Ammon's horn (tissue), 1 donor: ENCODE measurements around the gene WIPF1.

Experiments
- DNase-seq: peaks from one replicate; pipeline ENCODE4 v3.0.0-alpha.2; 2016; ENCODE audit warnings: low spot score

WIPF1 gene

GRCh38 chr2:174623106-174623637 lies 25.6 kb upstream of the WIPF1 start:
- no peak for DNase-seq

GRCh38 chr2:174621323-174621722 lies 23.7 kb upstream of the WIPF1 start:
- DNase-seq = no peak

- DNase-seq = no peak
Measured at GRCh38 chr2:174618179-174618578, 20.6 kb upstream of the WIPF1 start.

GRCh38 chr2:174617718-174618117 lies 20.1 kb upstream of the WIPF1 start:
- no peak for DNase-seq

GRCh38 chr2:174617120-174617519 lies 19.5 kb upstream of the WIPF1 start:
- DNase-seq = no peak

GRCh38 chr2:174615871-174616436 lies 18.4 kb upstream of the WIPF1 start:
- no peak for DNase-seq

GRCh38 chr2:174614261-174614660 lies 16.7 kb upstream of the WIPF1 start:
- DNase-seq = no peak

- no peak for DNase-seq
Measured at GRCh38 chr2:174613531-174613930, 15.9 kb upstream of the WIPF1 start.

- DNase-seq = no peak
Measured at GRCh38 chr2:174612970-174613369, 15.4 kb upstream of the WIPF1 start.

- no peak for DNase-seq
Measured at GRCh38 chr2:174611854-174612253, 14.2 kb upstream of the WIPF1 start.

- DNase-seq = no peak
Measured at GRCh38 chr2:174611006-174611405, 13.4 kb upstream of the WIPF1 start.

GRCh38 chr2:174610243-174610995 lies 12.8 kb upstream of the WIPF1 start:
- DNase-seq = no peak

GRCh38 chr2:174609261-174609660 lies 11.7 kb upstream of the WIPF1 start:
- no peak for DNase-seq

- no peak for DNase-seq
Measured at GRCh38 chr2:174608866-174609214, 11.2 kb upstream of the WIPF1 start.

- no peak for DNase-seq
Measured at GRCh38 chr2:174607989-174608865, 10.6 kb upstream of the WIPF1 start.

- no peak for DNase-seq
Measured at GRCh38 chr2:174607584-174607983, 10.0 kb upstream of the WIPF1 start.

- no peak for DNase-seq
Measured at GRCh38 chr2:174606336-174606735, 8.7 kb upstream of the WIPF1 start.

GRCh38 chr2:174605687-174606086 lies 8.1 kb upstream of the WIPF1 start:
- DNase-seq = no peak

GRCh38 chr2:174603280-174603679 lies 5.7 kb upstream of the WIPF1 start:
- peak; percentile 93 for DNase-seq

GRCh38 chr2:174602745-174603144 lies 5.1 kb upstream of the WIPF1 start:
- DNase-seq = no peak

GRCh38 chr2:174600349-174600748 lies 2.7 kb upstream of the WIPF1 start:
- DNase-seq = no peak

GRCh38 chr2:174599310-174599921 lies 1.8 kb upstream of the WIPF1 start:
- no peak for DNase-seq
